Osteoblast (primary cell): ENCODE results near the gene RCOR1. TPM values are rescaled to one million over a fixed set of nuclear protein-coding genes. Genes with fewer than 3 reads are reported as not detected.

Experiments used
- DNase-seq: peaks from one replicate; pipeline ENCODE4 v3.0.0; 2011; ENCODE audit warnings: low spot score, mixed read lengths; ENCODE audit not compliant: insufficient read length; ENCODE audit errors: missing footprints
- H2AFZ ChIP-seq: 2 replicates; pipeline ENCODE4 v1.6.0; 2011; ENCODE audit warnings: mild to moderate bottlenecking, low read length
- H3K27ac ChIP-seq: 2 replicates; pipeline ENCODE4 v1.5.1; 2011; ENCODE audit warnings: mild to moderate bottlenecking, low read depth, low read length, moderate library complexity
- H3K27me3 ChIP-seq: 2 replicates; pipeline ENCODE4 v1.6.0; 2012; ENCODE audit warnings: mild to moderate bottlenecking, control low read depth, inconsistent platforms, low read length, moderate library complexity; ENCODE audit not compliant: insufficient read depth
- H3K36me3 ChIP-seq: 2 replicates; pipeline ENCODE4 v1.5.1; 2011; ENCODE audit warnings: mild to moderate bottlenecking, low read length, control low read depth, moderate library complexity; ENCODE audit not compliant: insufficient read depth
- H3K4me1 ChIP-seq: 2 replicates; pipeline ENCODE4 v1.5.1; 2011; ENCODE audit warnings: mild to moderate bottlenecking, low read length, control low read depth, moderate library complexity; ENCODE audit not compliant: insufficient read depth
- H3K4me2 ChIP-seq: 2 replicates; pipeline ENCODE4 v1.6.0; 2011; ENCODE audit warnings: mild to moderate bottlenecking, low read length; ENCODE audit not compliant: insufficient read depth
- H3K4me3 ChIP-seq: fragments of 200-600 bp; sonication (generic); 3 replicates; pipeline ENCODE4 v1.5.1; 2012; ENCODE audit warnings: mild to moderate bottlenecking, low read length, inconsistent platforms; ENCODE audit not compliant: insufficient read depth
- H3K79me2 ChIP-seq: 2 replicates; pipeline ENCODE4 v1.6.0; 2012; ENCODE audit warnings: mild to moderate bottlenecking, low read length, control low read depth, inconsistent platforms; ENCODE audit not compliant: insufficient read depth
- H3K9me3 ChIP-seq: 2 replicates; pipeline ENCODE4 v1.5.1; 2011; ENCODE audit warnings: low read depth, low read length, control low read depth
- H4K20me1 ChIP-seq: 2 replicates; pipeline ENCODE4 v1.6.0; 2012; ENCODE audit warnings: mild to moderate bottlenecking, low read length, control low read depth; ENCODE audit not compliant: insufficient read depth
- total RNA-seq: library from RNA; depleted of rRNA; stranded (reverse); fragments of >200 nt; gene quantifications from 2 replicates; pipeline ENCODE4 v1.2.3, GENCODE V29; 2012
- TF ChIP-seq, protein P1 (sequence below): IDR thresholded peaks from 2 replicates; pipeline ENCODE4 v1.5.1; 2011; ENCODE audit warnings: mild to moderate bottlenecking, low read depth, low read length, moderate library complexity; ENCODE audit errors: extremely low read depth

The RCOR1 gene
- total RNA-seq, 1 donor, result 11.6 TPM

DNA sequence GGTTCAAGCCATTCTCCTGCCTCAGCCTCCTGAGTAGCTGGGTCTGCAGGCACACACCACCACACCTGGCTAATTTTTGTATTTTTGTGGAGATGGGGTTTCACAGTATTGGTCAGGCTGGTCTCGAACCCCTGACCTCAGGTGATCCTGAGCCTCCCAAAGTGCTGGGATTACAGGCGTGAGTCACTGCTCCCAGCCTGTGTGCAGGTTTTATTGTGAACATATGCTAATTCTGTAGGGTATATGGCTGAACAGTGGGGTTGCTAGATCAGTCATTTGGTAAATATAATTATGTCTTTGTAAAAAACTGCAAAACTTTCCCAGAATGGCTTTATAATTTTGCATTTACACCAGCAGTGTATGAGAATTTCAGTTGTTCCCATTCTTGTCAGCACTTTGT, 85.9 kb downstream of the RCOR1 start:
- no peak overlapping the region for H3K4me3 ChIP-seq
- H3K27me3 ChIP-seq, result no peaks in the 10 kb centered on the region
- H4K20me1 ChIP-seq, result peaks cover 16% of the 10 kb centered on the region
- TF ChIP-seq, protein P1, sequence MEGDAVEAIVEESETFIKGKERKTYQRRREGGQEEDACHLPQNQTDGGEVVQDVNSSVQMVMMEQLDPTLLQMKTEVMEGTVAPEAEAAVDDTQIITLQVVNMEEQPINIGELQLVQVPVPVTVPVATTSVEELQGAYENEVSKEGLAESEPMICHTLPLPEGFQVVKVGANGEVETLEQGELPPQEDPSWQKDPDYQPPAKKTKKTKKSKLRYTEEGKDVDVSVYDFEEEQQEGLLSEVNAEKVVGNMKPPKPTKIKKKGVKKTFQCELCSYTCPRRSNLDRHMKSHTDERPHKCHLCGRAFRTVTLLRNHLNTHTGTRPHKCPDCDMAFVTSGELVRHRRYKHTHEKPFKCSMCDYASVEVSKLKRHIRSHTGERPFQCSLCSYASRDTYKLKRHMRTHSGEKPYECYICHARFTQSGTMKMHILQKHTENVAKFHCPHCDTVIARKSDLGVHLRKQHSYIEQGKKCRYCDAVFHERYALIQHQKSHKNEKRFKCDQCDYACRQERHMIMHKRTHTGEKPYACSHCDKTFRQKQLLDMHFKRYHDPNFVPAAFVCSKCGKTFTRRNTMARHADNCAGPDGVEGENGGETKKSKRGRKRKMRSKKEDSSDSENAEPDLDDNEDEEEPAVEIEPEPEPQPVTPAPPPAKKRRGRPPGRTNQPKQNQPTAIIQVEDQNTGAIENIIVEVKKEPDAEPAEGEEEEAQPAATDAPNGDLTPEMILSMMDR, result no peak
- H3K4me2 ChIP-seq, result no peak overlapping the region
- H3K27ac ChIP-seq, result no peak overlapping the region
- H3K4me1 ChIP-seq, result no peaks in the 10 kb centered on the region
- no peak overlapping the region for H2AFZ ChIP-seq
- H3K9me3 ChIP-seq, result no peaks in the 10 kb centered on the region
- peaks cover 39% of the 10 kb centered on the region for H3K79me2 ChIP-seq
- no peak for DNase-seq
- H3K36me3 ChIP-seq, result peaks cover 5% of the 10 kb centered on the region

DNA sequence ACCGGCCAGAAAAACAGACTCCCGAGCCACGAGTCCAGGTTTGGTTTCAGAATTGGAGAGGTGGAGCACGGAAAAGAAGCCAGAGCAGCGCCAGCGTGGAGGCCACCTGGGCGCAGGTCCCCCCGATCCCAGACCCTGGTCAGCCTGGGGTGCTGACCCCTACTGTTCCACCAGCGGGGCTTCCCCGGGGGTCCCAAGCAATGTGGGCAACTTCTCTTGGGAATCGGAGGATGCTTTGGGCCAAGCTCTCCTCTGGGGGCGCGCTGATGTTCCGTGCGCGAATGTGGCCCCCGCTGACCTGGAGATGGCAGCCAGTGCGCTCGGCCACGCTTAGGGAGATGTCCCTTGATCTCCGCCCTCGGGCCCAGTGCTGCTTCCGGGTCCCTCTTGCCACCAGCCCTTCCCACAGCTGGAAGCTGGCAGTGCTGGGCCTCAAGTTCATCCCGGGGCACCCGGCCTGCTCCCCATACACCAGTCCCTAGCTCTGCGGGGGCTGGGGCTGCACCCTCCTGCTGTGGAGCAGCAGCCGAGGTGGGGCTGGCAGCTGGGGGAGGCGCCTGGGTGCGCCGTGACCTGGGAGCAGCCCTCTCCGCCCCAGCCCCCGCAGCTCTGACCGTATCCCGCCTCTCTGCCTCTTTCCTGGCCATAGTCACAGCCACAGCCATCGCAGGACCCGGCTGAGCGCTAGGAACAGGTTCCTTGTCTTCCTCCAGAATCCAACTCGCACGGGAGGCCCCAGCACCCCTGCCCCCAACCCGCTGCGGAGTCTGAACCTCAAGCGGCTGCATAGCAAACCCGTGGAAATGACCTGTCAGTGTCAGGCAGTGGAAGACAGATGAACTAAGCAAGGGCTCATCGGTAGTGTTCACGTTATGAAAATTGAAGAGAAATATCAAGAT, 91.2 kb downstream of the RCOR1 start:
- H3K27ac ChIP-seq, result no peak overlapping the region
- peaks cover 5% of the 10 kb centered on the region for H3K36me3 ChIP-seq
- no peak overlapping the region for H3K4me3 ChIP-seq
- TF ChIP-seq, protein P1, result no peak
- H3K4me2 ChIP-seq, result no peak overlapping the region
- no peaks in the 10 kb centered on the region for H3K4me1 ChIP-seq
- no peaks in the 10 kb centered on the region for H3K9me3 ChIP-seq
- H4K20me1 ChIP-seq, result peaks cover 45% of the 10 kb centered on the region
- H3K27me3 ChIP-seq, result no peaks in the 10 kb centered on the region
- DNase-seq, result no peak
- H2AFZ ChIP-seq, result no peak overlapping the region
- peaks cover 48% of the 10 kb centered on the region for H3K79me2 ChIP-seq

DNA sequence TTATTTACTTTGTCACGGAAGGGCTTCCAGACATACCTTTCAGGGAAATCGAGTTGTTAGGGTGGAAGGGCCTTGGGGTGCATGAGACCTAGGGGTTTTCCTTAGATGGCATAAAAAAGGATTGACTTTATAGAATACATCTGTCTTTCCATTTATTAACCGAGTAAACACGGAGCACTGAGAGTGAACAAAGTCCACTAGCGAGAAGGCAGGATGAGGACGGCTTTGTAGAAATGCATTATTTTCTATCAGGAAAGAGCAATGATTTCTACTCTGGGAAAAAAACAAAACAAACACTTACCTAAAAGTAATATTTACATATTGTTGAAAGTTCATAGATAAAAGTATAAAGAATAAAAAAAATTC, 91.8 kb downstream of the RCOR1 start:
- H3K9me3 ChIP-seq, result no peaks in the 10 kb centered on the region
- H3K27me3 ChIP-seq, result no peaks in the 10 kb centered on the region
- TF ChIP-seq, protein P1, result no peak
- H3K36me3 ChIP-seq, result peaks cover 5% of the 10 kb centered on the region
- H3K4me1 ChIP-seq, result no peaks in the 10 kb centered on the region
- no peak for DNase-seq
- no peak overlapping the region for H3K4me2 ChIP-seq
- H3K79me2 ChIP-seq, result peaks cover 54% of the 10 kb centered on the region
- no peak overlapping the region for H3K27ac ChIP-seq
- H3K4me3 ChIP-seq, result no peak overlapping the region
- no peak overlapping the region for H2AFZ ChIP-seq
- H4K20me1 ChIP-seq, result peaks cover 50% of the 10 kb centered on the region

DNA sequence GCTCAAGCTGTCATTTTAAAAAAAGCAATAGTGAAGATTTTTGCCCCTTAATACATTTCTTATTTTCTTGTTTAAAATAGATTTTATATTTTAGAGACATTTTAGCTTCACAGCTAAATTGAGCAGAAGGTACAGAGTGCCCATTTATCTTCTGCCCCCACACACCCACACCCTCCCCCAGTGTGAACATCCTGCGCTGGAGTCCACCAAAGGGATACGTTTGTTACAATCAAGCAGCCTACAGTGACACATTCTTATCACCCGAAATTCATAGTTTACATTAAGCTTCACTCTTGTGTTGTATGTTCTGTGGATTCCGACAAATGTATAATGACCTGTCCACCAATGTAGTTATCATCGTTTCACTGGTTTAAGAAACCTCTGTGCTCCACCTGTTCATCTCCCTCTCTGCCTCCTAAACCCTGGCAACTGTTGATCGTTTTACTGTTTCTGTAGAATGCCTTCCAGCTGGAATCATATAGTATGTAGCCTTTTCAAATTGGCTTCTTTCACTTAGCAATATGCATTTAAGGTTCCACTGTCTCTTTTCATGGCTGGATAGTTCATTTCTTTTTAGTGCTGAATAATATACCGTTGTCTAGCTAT, 93.8 kb downstream of the RCOR1 start:
- Histone ChIP-seq H3K9me3 (no peaks in the 10 kb centered on the region), H3K4me2 (no peak overlapping the region), H2AFZ (no peak overlapping the region), H3K79me2 (peaks cover 53% of the 10 kb centered on the region), H3K36me3 (peaks cover 5% of the 10 kb centered on the region), H3K4me1 (no peaks in the 10 kb centered on the region), H3K27ac (no peak overlapping the region), H3K27me3 (no peaks in the 10 kb centered on the region), H4K20me1 (peaks cover 53% of the 10 kb centered on the region), H3K4me3 (no peak overlapping the region)
- DNase-seq, result no peak
- TF ChIP-seq, protein P1, result no peak
